Measurements from ENCODE around the gene CHID1. TPM values are rescaled to one million over a fixed set of nuclear protein-coding genes. Genes with fewer than 3 reads are reported as not detected.

Gene CHID1
- polyA plus RNA-seq, 1 donor: 82.9 TPM

- DNase-seq: no peak
- no CpG with 5 or more reads among the region's 41 CpGs for WGBS (ENCODE audit: insufficient coverage, low lambda C conversion rate)
- peaks cover 14% of the 10 kb centered on the region for H3K36me3 ChIP-seq (ENCODE audit: control insufficient read depth, insufficient read depth, low read length)
- no peak overlapping the region for H3K27ac ChIP-seq (ENCODE audit: low read length)
- H3K4me3 ChIP-seq (ENCODE audit: low read length): no peak overlapping the region
- peaks cover 4% of the 10 kb centered on the region for H3K9me3 ChIP-seq (ENCODE audit: control insufficient read depth, low read depth, low read length)
- H3K4me1 ChIP-seq (ENCODE audit: control insufficient read depth, insufficient read depth, low read length): peaks cover 29% of the 10 kb centered on the region
- no peaks in the 10 kb centered on the region for H3K27me3 ChIP-seq (ENCODE audit: control insufficient read depth, insufficient read depth, low read length)
Observed at GRCh38 chr11:865462-866430, 44.9 kb downstream of the CHID1 start.

GRCh38 chr11:864898-865297, 45.7 kb downstream of the CHID1 start:
- DNase-seq: no peak
- no peaks in the 10 kb centered on the region for H3K27me3 ChIP-seq (ENCODE audit: control insufficient read depth, insufficient read depth, low read length)
- peaks cover 34% of the 10 kb centered on the region for H3K4me1 ChIP-seq (ENCODE audit: control insufficient read depth, insufficient read depth, low read length)
- peaks cover 4% of the 10 kb centered on the region for H3K9me3 ChIP-seq (ENCODE audit: control insufficient read depth, low read depth, low read length)
- H3K4me3 ChIP-seq (ENCODE audit: low read length): no peak overlapping the region
- WGBS (ENCODE audit: insufficient coverage, low lambda C conversion rate): no CpG with 5 or more reads among the region's 11 CpGs
- peaks cover 14% of the 10 kb centered on the region for H3K36me3 ChIP-seq (ENCODE audit: control insufficient read depth, insufficient read depth, low read length)
- H3K27ac ChIP-seq (ENCODE audit: low read length): no peak overlapping the region

- no peak for DNase-seq
- peaks cover 4% of the 10 kb centered on the region for H3K9me3 ChIP-seq (ENCODE audit: control insufficient read depth, low read depth, low read length)
- WGBS (ENCODE audit: insufficient coverage, low lambda C conversion rate): no CpG with 5 or more reads among the region's 31 CpGs
- H3K27ac ChIP-seq (ENCODE audit: low read length): no peak overlapping the region
- no peaks in the 10 kb centered on the region for H3K27me3 ChIP-seq (ENCODE audit: control insufficient read depth, insufficient read depth, low read length)
- H3K36me3 ChIP-seq (ENCODE audit: control insufficient read depth, insufficient read depth, low read length): peaks cover 11% of the 10 kb centered on the region
- no peak overlapping the region for H3K4me3 ChIP-seq (ENCODE audit: low read length)
- H3K4me1 ChIP-seq (ENCODE audit: control insufficient read depth, insufficient read depth, low read length): peaks cover 39% of the 10 kb centered on the region
Observed at GRCh38 chr11:863910-864827, 46.4 kb downstream of the CHID1 start.

GRCh38 chr11:863023-863909, 47.3 kb downstream of the CHID1 start:
- peak; percentile 65 to 83 for DNase-seq
- Histone ChIP-seq H3K4me1 (ENCODE audit: control insufficient read depth, insufficient read depth, low read length) (peaks cover 39% of the 10 kb centered on the region), H3K36me3 (ENCODE audit: control insufficient read depth, insufficient read depth, low read length) (peaks cover 5% of the 10 kb centered on the region), H3K27me3 (ENCODE audit: control insufficient read depth, insufficient read depth, low read length) (no peaks in the 10 kb centered on the region), H3K27ac (ENCODE audit: low read length) (peak overlapping the region; percentile 63), H3K4me3 (ENCODE audit: low read length) (peak overlapping the region; percentile 36), H3K9me3 (ENCODE audit: control insufficient read depth, low read depth, low read length) (peaks cover 4% of the 10 kb centered on the region)
- WGBS (ENCODE audit: insufficient coverage, low lambda C conversion rate): no CpG with 5 or more reads among the region's 24 CpGs

GRCh38 chr11:862696-863022, 48.0 kb downstream of the CHID1 start:
- no peaks in the 10 kb centered on the region for H3K27me3 ChIP-seq (ENCODE audit: control insufficient read depth, insufficient read depth, low read length)
- H3K4me3 ChIP-seq (ENCODE audit: low read length): peak overlapping the region; percentile 36
- H3K27ac ChIP-seq (ENCODE audit: low read length): peak overlapping the region; percentile 63
- peaks cover 5% of the 10 kb centered on the region for H3K36me3 ChIP-seq (ENCODE audit: control insufficient read depth, insufficient read depth, low read length)
- peaks cover 41% of the 10 kb centered on the region for H3K4me1 ChIP-seq (ENCODE audit: control insufficient read depth, insufficient read depth, low read length)
- H3K9me3 ChIP-seq (ENCODE audit: control insufficient read depth, low read depth, low read length): peaks cover 4% of the 10 kb centered on the region
- no CpG with 5 or more reads among the region's 12 CpGs for WGBS (ENCODE audit: insufficient coverage, low lambda C conversion rate)
- no peak for DNase-seq

GRCh38 chr11:862081-862661, 48.4 kb downstream of the CHID1 start:
- H3K4me3 ChIP-seq (ENCODE audit: low read length): peak overlapping the region; percentile 36
- H3K27ac ChIP-seq (ENCODE audit: low read length): peak overlapping the region; percentile 63
- no CpG with 5 or more reads among the region's 20 CpGs for WGBS (ENCODE audit: insufficient coverage, low lambda C conversion rate)

GRCh38 chr11:861105-861479, 49.5 kb downstream of the CHID1 start:
- no peaks in the 10 kb centered on the region for H3K27me3 ChIP-seq (ENCODE audit: control insufficient read depth, insufficient read depth, low read length)
- H3K4me1 ChIP-seq (ENCODE audit: control insufficient read depth, insufficient read depth, low read length): peaks cover 42% of the 10 kb centered on the region
- H3K4me3 ChIP-seq (ENCODE audit: low read length): no peak overlapping the region
- H3K27ac ChIP-seq (ENCODE audit: low read length): no peak overlapping the region
- DNase-seq: no peak
- WGBS (ENCODE audit: insufficient coverage, low lambda C conversion rate): no CpG with 5 or more reads among the region's 14 CpGs
- H3K9me3 ChIP-seq (ENCODE audit: control insufficient read depth, low read depth, low read length): peaks cover 4% of the 10 kb centered on the region
- peaks cover 3% of the 10 kb centered on the region for H3K36me3 ChIP-seq (ENCODE audit: control insufficient read depth, insufficient read depth, low read length)

More at GRCh38 chr11:862081-862661, 48.4 kb downstream of the CHID1 start:
- DNase-seq: peak in 1 of 2 donors; percentile 70
- Histone ChIP-seq H3K9me3 (ENCODE audit: control insufficient read depth, low read depth, low read length) (peaks cover 4% of the 10 kb centered on the region), H3K36me3 (ENCODE audit: control insufficient read depth, insufficient read depth, low read length) (peaks cover 5% of the 10 kb centered on the region), H3K4me1 (ENCODE audit: control insufficient read depth, insufficient read depth, low read length) (peaks cover 42% of the 10 kb centered on the region), H3K27me3 (ENCODE audit: control insufficient read depth, insufficient read depth, low read length) (no peaks in the 10 kb centered on the region)

- H3K9me3 ChIP-seq (ENCODE audit: control insufficient read depth, low read depth, low read length): peaks cover 2% of the 10 kb centered on the region
- H3K4me1 ChIP-seq (ENCODE audit: control insufficient read depth, insufficient read depth, low read length): peaks cover 42% of the 10 kb centered on the region
- WGBS (ENCODE audit: insufficient coverage, low lambda C conversion rate): no CpG with 5 or more reads among the region's 21 CpGs
- no peak for DNase-seq
- H3K4me3 ChIP-seq (ENCODE audit: low read length): no peak overlapping the region
- H3K36me3 ChIP-seq (ENCODE audit: control insufficient read depth, insufficient read depth, low read length): no peaks in the 10 kb centered on the region
- no peak overlapping the region for H3K27ac ChIP-seq (ENCODE audit: low read length)
- no peaks in the 10 kb centered on the region for H3K27me3 ChIP-seq (ENCODE audit: control insufficient read depth, insufficient read depth, low read length)
Observed at GRCh38 chr11:860234-861104, 50.1 kb downstream of the CHID1 start.

Measured in large intestine (tissue), 3 donors.